IMR-90 (cell line): ENCODE data around the gene HOXA7. TPM values are rescaled to one million over a fixed set of nuclear protein-coding genes. Genes with fewer than 3 reads are reported as not detected.

ENCODE experiments used
- ATAC-seq: fragments of 200-7000 bp; cut with Tn5 transposase; 2 replicates; pipeline ENCODE4 v1.9.1; 2020; ENCODE audit warnings: low read depth, mild to moderate bottlenecking, moderate library complexity
- BruUV-seq: library from RNA; stranded (reverse); fragments of 400-500 nt; replicated peaks from 2 replicates; lab custom pipeline; 2021; lab: Mats Ljungman, UMichigan
- CTCF ChIA-PET: fragments of 300-600 bp; formaldehyde crosslinking; extraction: SDS; loops from one replicate; lab custom pipeline; 2021; ENCODE audit warnings: antibody characterized with exemption; lab: Yijun Ruan, JAX
- POLR2A ChIA-PET: fragments of 300-600 bp; sonication (Branson Sonifier 250); formaldehyde crosslinking; loops from one replicate; lab custom pipeline; 2022; ENCODE audit warnings: antibody characterized with exemption; ENCODE audit not compliant: unreplicated experiment; lab: Charles Lee
- DNase-seq: peaks from one replicate; pipeline ENCODE4 v3.0.0; 2013
- H2AFZ ChIP-seq: replicated peaks from 2 replicates; pipeline ENCODE3; 2013; ENCODE audit warnings: low read length, mild to moderate bottlenecking; ENCODE audit not compliant: poor library complexity
- H2AK5ac ChIP-seq: 2 replicates; pipeline ENCODE4 v1.6.1; 2013; ENCODE audit warnings: low read depth, low read length, inconsistent platforms
- H2AK9ac ChIP-seq: replicated peaks from 2 replicates; pipeline ENCODE3; 2013; ENCODE audit warnings: mild to moderate bottlenecking, low read depth, low read length, moderate library complexity; ENCODE audit not compliant: poor library complexity
- H2BK120ac ChIP-seq: 2 replicates; pipeline ENCODE4 v1.6.1; 2013; ENCODE audit warnings: low read depth, low read length, inconsistent platforms
- H2BK15ac ChIP-seq: 3 replicates; pipeline ENCODE4 v1.6.1; 2013; ENCODE audit warnings: low read depth, low read length, inconsistent platforms
- H2BK20ac ChIP-seq: 2 replicates; pipeline ENCODE4 v1.6.1; 2013; ENCODE audit warnings: low read depth, mild to moderate bottlenecking, inconsistent platforms, low read length, moderate library complexity
- H2BK5ac ChIP-seq: 2 replicates; pipeline ENCODE4 v1.6.1; 2013; ENCODE audit warnings: mild to moderate bottlenecking, low read depth, low read length, inconsistent platforms; ENCODE audit not compliant: poor library complexity, severe bottlenecking
- H3K14ac ChIP-seq: replicated peaks from 2 replicates; pipeline ENCODE4 v1.6.1; 2013; ENCODE audit warnings: low read depth, low read length, inconsistent platforms
- H3K18ac ChIP-seq: 2 replicates; pipeline ENCODE4 v1.6.1; 2013; ENCODE audit warnings: low read depth, low read length, control low read depth
- H3K23ac ChIP-seq: 2 replicates; pipeline ENCODE4 v1.6.1; 2013; ENCODE audit warnings: low read depth, low read length, inconsistent platforms
- H3K27ac ChIP-seq: 2 replicates; pipeline ENCODE4 v1.5.1; 2013; ENCODE audit warnings: mild to moderate bottlenecking, control low read depth, low read length; ENCODE audit not compliant: insufficient read depth
- H3K27me3 ChIP-seq: 2 replicates; pipeline ENCODE4 v1.6.1; 2013; ENCODE audit warnings: low read length; ENCODE audit not compliant: control insufficient read depth, insufficient read depth
- H3K36me3 ChIP-seq: 2 replicates; pipeline ENCODE4 v1.6.1; 2013; ENCODE audit warnings: low read length, mixed read lengths; ENCODE audit not compliant: control insufficient read depth, insufficient read depth
- H3K4ac ChIP-seq: 2 replicates; pipeline ENCODE4 v1.6.1; 2013; ENCODE audit warnings: low read depth, low read length, inconsistent platforms
- H3K4me1 ChIP-seq: 2 replicates; pipeline ENCODE4 v1.6.1; 2013; ENCODE audit warnings: low read length, mixed read lengths; ENCODE audit not compliant: control insufficient read depth, insufficient read depth
- H3K4me2 ChIP-seq: 2 replicates; pipeline ENCODE4 v1.6.1; 2013; ENCODE audit warnings: low read depth, mild to moderate bottlenecking, control low read depth, low read length, moderate library complexity
- H3K4me3 ChIP-seq: 2 replicates; pipeline ENCODE4 v1.5.1; 2013; ENCODE audit warnings: low read depth, mild to moderate bottlenecking, control low read depth, low read length, moderate library complexity; ENCODE audit not compliant: insufficient read depth
- H3K56ac ChIP-seq: 2 replicates; pipeline ENCODE4 v1.6.1; 2013; ENCODE audit warnings: low read length, inconsistent platforms; ENCODE audit not compliant: insufficient read depth; ENCODE audit errors: extremely low read depth
- H3K79me1 ChIP-seq, 2 experiments: 2 replicates each; pipeline ENCODE4 v1.6.1; 2013; ENCODE audit warnings: low read length in 2 of 2, inconsistent platforms in 1 of 2, low read depth in 1 of 2
- H3K9ac ChIP-seq: 2 replicates; pipeline ENCODE4 v1.6.1; 2013; ENCODE audit warnings: low read depth, low read length, control low read depth
- H3K9me1 ChIP-seq: 2 replicates; pipeline ENCODE4 v1.6.1; 2013; ENCODE audit warnings: low read length, inconsistent platforms; ENCODE audit not compliant: insufficient read depth
- H3K9me3 ChIP-seq: 2 replicates; pipeline ENCODE4 v1.6.1; 2013; ENCODE audit warnings: low read length; ENCODE audit not compliant: control insufficient read depth, insufficient read depth
- H4K20me1 ChIP-seq: 2 replicates; pipeline ENCODE4 v1.6.1; 2013; ENCODE audit warnings: low read length, inconsistent platforms; ENCODE audit not compliant: insufficient read depth
- H4K5ac ChIP-seq: 2 replicates; pipeline ENCODE4 v1.6.1; 2013; ENCODE audit warnings: mild to moderate bottlenecking, low read depth, low read length, control low read depth
- H4K8ac ChIP-seq, 2 experiments: 2 replicates each; pipeline ENCODE4 v1.6.1; 2013; ENCODE audit warnings: low read depth in 2 of 2, low read length in 2 of 2, control low read depth in 1 of 2, inconsistent platforms in 1 of 2
- H4K91ac ChIP-seq: 2 replicates; pipeline ENCODE4 v1.6.1; 2013; ENCODE audit warnings: low read depth, low read length, inconsistent platforms; ENCODE audit not compliant: insufficient read depth
- BHLHE40 ChIP-seq: fragments of 150-350 bp; IDR thresholded peaks from 2 replicates; pipeline ENCODE4 v1.6.1; 2016; ENCODE audit warnings: mild to moderate bottlenecking, low read depth, low read length
- CEBPB ChIP-seq: IDR thresholded peaks from 2 replicates; pipeline ENCODE4 v1.6.1; 2012; ENCODE audit warnings: low read depth, low read length, improper control_type of control experiment
- CHD1 ChIP-seq: IDR thresholded peaks from 2 replicates; pipeline ENCODE4 v1.6.1; 2012; ENCODE audit warnings: low read depth, low read length, improper control_type of control experiment
- ELK1 ChIP-seq: fragments of 150-350 bp; IDR thresholded peaks from 2 replicates; pipeline ENCODE4 v1.6.1; 2016; ENCODE audit warnings: low read depth, mild to moderate bottlenecking, low read length, moderate library complexity, borderline replicate concordance
- FOS ChIP-seq: fragments of 150-350 bp; IDR thresholded peaks from 2 replicates; pipeline ENCODE4 v1.6.1; 2016; ENCODE audit warnings: low read depth, low read length
- MAFK ChIP-seq: IDR thresholded peaks from 2 replicates; pipeline ENCODE4 v1.6.1; 2012; ENCODE audit warnings: low read depth, low read length, improper control_type of control experiment
- MAZ ChIP-seq: IDR thresholded peaks from 2 replicates; pipeline ENCODE4 v1.6.1; 2012; ENCODE audit warnings: low read depth, mild to moderate bottlenecking, low read length, improper control_type of control experiment, moderate library complexity, borderline replicate concordance
- MXI1 ChIP-seq: IDR thresholded peaks from 2 replicates; pipeline ENCODE4 v1.6.1; 2012; ENCODE audit warnings: low read depth, mild to moderate bottlenecking, low read length, moderate library complexity, borderline replicate concordance
- NFE2L2 ChIP-seq: fragments of 150-350 bp; IDR thresholded peaks from 2 replicates; pipeline ENCODE4 v1.6.1; 2016; ENCODE audit warnings: low read depth, mild to moderate bottlenecking, low read length
- POLR2A ChIP-seq: IDR thresholded peaks from 2 replicates; pipeline ENCODE4 v1.6.1; 2012; ENCODE audit warnings: mild to moderate bottlenecking, low read depth, low read length
- RAD21 ChIP-seq: IDR thresholded peaks from 2 replicates; pipeline ENCODE4 v1.6.1; 2012; ENCODE audit warnings: low read length, improper control_type of control experiment
- RCOR1 ChIP-seq: IDR thresholded peaks from 2 replicates; pipeline ENCODE4 v1.6.1; 2012; ENCODE audit warnings: mild to moderate bottlenecking, low read length, improper control_type of control experiment; ENCODE audit not compliant: insufficient replicate concordance
- RFX5 ChIP-seq: IDR thresholded peaks from 2 replicates; pipeline ENCODE4 v1.8.0; 2012; ENCODE audit warnings: low read depth, mild to moderate bottlenecking, low read length, moderate library complexity
- USF2 ChIP-seq: fragments of 150-350 bp; IDR thresholded peaks from 2 replicates; pipeline ENCODE4 v1.6.1; 2017; ENCODE audit warnings: mild to moderate bottlenecking, antibody characterized with exemption, low read length, low read depth
- WGBS, 2 experiments: methylation state at CpG; one replicate each; pipeline versions ENCODE4 v1.1.5 to v1.1.7; 2013; ENCODE audit warnings: missing lambda C conversion rate in 2 of 2; ENCODE audit not compliant: insufficient read length in 1 of 2; ENCODE audit errors: extremely low coverage in 2 of 2; 5-methylcytosine and 5-hydroxymethylcytosine counted together
- dilution Hi-C: fragments of 300-500 bp; cut with HindIII; formaldehyde crosslinking; loops from one replicate; pipeline ENCODE4 v1.14.3; 2018; ENCODE audit warnings: low sequenced_read_pairs; ENCODE audit not compliant: unreplicated experiment
- in situ Hi-C: fragments of 300-500 bp; cut with MboI; formaldehyde crosslinking; loops from 3 replicates; pipeline ENCODE4 v1.14.3; 2019; ENCODE audit warnings: low sequenced_read_pairs, inconsistent platforms, mixed read lengths
- intact Hi-C: fragments of 100-400 bp; cut with micrococcal nuclease; formaldehyde crosslinking; loops from 2 replicates; pipeline ENCODE4 v1.10.0; 2022
- polyA plus RNA-seq, 3 experiments: library from polyadenylated mRNA; depleted of rRNA; stranded (reverse); fragments of >200 nt; gene quantifications; 2 replicates each; pipeline ENCODE4 v1.2.3, GENCODE V29; 2012; ENCODE audit warnings: low replicate concordance in 1 of 3
- total RNA-seq: library from RNA; depleted of rRNA; stranded (reverse); fragments of >200 nt; gene quantifications from 2 replicates; pipeline ENCODE4 v1.2.3, GENCODE V29; 2012
- TF ChIP-seq, protein P1 (sequence below): conservative IDR thresholded peaks from 2 replicates; pipeline ENCODE4 v1.5.1; 2012; ENCODE audit warnings: mild to moderate bottlenecking, low read depth, low read length, improper control_type of control experiment

The HOXA7 gene
- total and polyA plus RNA-seq, 2 of the 4 experiments (the other 2 are of a cell fraction), result 0.18 to 1.7 TPM

DNA sequence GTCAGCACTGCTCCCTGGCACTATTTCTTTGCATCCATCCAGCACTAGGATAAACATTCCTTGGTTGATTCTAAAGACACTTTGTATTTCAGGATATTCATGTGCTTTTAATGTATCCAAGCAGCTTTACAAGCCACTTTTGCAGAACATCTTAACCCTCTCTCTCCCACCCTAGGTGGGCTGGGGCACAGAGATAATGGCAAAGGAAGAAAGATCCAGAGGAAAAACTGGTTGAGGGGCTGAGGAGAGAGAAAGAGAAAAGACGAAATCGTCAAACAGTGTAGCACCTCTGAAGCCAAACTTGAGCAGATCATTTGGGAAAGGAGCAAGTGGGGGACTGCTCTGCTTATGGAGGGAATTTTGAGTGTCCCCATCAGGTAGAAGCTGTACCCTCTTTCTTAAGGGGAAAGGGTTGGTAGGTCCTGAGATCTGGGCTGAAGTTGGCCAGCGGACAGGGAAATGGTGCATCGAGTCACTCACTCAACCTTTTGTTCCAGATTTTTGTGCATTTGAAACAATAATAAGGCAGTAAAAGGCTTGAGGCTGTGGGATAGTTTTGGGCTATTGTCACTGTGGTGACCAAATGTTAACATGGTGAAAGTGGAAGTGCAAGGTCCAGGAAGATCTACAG lies 47.6 kb upstream of the HOXA7 start:
- Histone ChIP-seq H3K4ac (no peak overlapping the region), H3K9me1 (peaks cover 5% of the 10 kb centered on the region; the same call in 1 of the 2 replicates), H3K9me3 (peaks cover 7% of the 10 kb centered on the region; the same call in 1 of the 2 replicates), H2AFZ (no peak overlapping the region), H3K23ac (no peak overlapping the region), H3K27me3 (peaks cover 95% of the 10 kb centered on the region), H3K4me1 (peaks cover 2% of the 10 kb centered on the region; the same call in 1 of the 2 replicates), H2BK20ac (no peak overlapping the region), H3K18ac (no peak overlapping the region), H3K4me2 (no peak overlapping the region), H2BK15ac (no peak overlapping the region), H3K14ac (no peak overlapping the region), H4K91ac (no peak overlapping the region), H3K4me3 (no peak overlapping the region), H3K56ac (no peak overlapping the region), H3K79me1 (no peaks in the 10 kb centered on the region), H2BK120ac (no peak overlapping the region), H2AK9ac (no peak overlapping the region), H3K9ac (no peak overlapping the region), H2BK5ac (no peak overlapping the region), H3K27ac (no peak overlapping the region), H4K20me1 (peaks cover 24% of the 10 kb centered on the region), H4K5ac (no peak overlapping the region), H2AK5ac (no peak overlapping the region), H4K8ac (no peak overlapping the region), H3K36me3 (no peaks in the 10 kb centered on the region)
- ChIA-PET CTCF (no interaction called here), POLR2A (no interaction called here)
- no peak for ATAC-seq
- intact Hi-C loops (no loop called here), dilution Hi-C loops (no loop called here), in situ Hi-C loops (loop anchor here (5.0 to 10.0 kb wide), 2 partner anchors 378 to 571 kb away; no protein-coding TSS in a partner anchor)
- WGBS, 2 experiments, result 17% methylated on average over 2 of the region's 4 CpGs; no CpG with 5 or more reads in 1 of the 2 experiments
- DNase-seq, result no peak
- TF ChIP-seq RCOR1 (no peak), BHLHE40 (no peak), MAFK (no peak), RFX5 (no peak), FOS (no peak), MAZ (no peak), NFE2L2 (no peak), ELK1 (no peak), CEBPB (no peak), USF2 (no peak), POLR2A (no peak), CHD1 (no peak), MXI1 (no peak), RAD21 (no peak)
- TF ChIP-seq, protein P1, sequence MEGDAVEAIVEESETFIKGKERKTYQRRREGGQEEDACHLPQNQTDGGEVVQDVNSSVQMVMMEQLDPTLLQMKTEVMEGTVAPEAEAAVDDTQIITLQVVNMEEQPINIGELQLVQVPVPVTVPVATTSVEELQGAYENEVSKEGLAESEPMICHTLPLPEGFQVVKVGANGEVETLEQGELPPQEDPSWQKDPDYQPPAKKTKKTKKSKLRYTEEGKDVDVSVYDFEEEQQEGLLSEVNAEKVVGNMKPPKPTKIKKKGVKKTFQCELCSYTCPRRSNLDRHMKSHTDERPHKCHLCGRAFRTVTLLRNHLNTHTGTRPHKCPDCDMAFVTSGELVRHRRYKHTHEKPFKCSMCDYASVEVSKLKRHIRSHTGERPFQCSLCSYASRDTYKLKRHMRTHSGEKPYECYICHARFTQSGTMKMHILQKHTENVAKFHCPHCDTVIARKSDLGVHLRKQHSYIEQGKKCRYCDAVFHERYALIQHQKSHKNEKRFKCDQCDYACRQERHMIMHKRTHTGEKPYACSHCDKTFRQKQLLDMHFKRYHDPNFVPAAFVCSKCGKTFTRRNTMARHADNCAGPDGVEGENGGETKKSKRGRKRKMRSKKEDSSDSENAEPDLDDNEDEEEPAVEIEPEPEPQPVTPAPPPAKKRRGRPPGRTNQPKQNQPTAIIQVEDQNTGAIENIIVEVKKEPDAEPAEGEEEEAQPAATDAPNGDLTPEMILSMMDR, result no peak
- no TSS peak for BruUV-seq
